GM20431 (cell line): ENCODE data around the gene SCFD1.
"Not testable (repeated sequence)": the region's sequence is repeated elsewhere in the genome, so short reads cannot be mapped to it uniquely, and the experiment has no call there.

Experiments
- in situ Hi-C: fragments of 300-500 bp; cut with MseI, MboI; formaldehyde crosslinking; loops from one replicate; pipeline ENCODE4 v1.15.0; 2020; ENCODE audit warnings: low sequenced_read_pairs; ENCODE audit not compliant: unreplicated experiment

Gene SCFD1

DNA sequence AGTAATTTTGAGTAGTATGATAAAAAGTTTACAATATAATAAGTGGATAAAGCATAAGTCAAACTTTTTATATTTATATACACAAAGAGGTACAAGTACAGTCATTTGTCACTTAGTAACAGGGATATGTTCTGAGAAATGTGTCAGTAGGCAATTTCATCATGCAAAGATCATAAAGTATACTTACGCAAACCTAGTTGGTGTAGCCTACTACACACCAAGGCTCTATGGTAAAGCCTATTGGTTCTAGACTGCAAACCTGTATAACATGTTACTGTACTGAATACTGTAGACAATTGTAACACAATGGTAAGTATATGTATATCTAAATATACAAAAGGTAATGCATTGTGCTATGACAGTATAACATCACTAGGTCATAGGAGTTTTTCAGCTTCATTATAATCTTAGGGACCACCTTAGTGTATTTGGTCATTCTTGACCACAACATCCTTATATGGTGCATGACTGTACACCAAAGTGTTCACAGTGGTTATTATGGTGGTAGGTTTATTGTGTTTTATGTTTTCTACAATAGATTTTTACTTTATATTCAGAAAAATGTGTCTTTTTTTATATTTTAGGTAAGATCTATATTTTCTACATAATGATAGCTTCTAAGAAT lies 14.9 kb upstream of the SCFD1 start:
- in situ Hi-C loops, result no loop called here

DNA sequence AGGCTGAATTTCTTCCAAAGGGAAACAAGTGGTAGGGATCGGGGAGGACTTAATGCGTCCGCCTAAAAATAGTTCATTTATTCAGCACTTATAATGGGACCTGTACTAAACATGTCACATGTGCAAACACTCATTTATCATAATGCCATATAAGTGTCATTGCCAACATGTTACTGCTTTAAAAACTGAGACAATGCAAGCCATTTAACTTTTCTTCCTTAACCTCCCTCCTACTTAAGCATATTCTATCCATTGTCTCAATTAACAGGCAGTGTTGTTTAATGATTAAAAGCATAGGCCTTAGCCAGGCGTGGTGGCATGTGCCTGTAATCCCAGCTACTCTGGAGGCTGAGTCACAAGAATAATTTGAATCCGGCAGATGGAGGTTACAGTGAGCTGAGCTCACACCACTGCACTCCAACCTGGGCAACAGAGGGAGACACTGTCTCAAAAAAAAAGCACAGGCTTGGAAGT lies 13.5 kb upstream of the SCFD1 start:
- in situ Hi-C loops, result no loop called here

DNA sequence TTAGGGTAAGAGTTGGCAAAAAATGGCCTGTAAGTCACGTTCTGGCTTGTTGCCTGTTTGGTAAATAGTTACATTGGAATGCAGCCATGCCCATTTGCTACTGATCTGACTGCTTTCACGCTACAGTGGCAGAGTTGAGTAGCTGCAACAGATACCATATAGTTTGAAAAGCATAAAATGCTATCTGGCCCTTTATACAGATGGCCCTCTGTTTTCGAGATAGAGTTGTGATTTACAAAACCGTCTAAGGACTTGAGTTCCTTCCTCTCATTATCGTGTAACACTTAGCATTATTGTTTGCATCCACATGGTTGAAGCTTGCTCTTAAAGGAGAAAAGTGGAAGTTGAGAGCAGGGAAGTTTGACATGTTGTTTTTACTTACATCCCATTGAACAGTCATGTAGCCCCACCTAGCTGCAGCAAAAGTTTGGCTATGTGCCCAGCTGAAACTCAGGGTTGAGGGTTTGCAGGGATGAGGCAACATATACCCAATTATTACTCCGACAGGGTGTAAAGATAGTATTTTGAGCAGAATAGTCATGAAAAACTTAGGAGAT lies 11.3 kb upstream of the SCFD1 start:
- in situ Hi-C loops, result no loop called here

DNA sequence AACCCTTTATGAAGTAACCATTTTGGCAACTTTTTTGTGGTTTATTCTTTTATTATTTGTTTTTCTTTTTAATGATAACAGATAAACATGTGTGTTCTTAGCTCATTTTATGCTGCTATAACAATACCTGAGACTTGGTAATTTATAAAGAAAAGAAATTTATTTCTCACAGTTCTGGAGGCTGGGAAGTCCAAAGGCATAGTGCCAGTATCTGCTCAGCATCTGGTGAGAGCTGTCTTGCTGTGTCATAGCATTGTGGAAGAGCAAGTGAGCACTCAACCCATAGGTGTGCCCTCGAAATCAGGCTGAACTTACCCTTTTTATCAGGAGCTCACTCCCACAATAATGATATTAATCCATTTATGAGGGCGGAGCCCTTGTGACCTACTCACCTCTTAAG lies 8.0 kb upstream of the SCFD1 start:
- in situ Hi-C loops, result no loop called here

DNA sequence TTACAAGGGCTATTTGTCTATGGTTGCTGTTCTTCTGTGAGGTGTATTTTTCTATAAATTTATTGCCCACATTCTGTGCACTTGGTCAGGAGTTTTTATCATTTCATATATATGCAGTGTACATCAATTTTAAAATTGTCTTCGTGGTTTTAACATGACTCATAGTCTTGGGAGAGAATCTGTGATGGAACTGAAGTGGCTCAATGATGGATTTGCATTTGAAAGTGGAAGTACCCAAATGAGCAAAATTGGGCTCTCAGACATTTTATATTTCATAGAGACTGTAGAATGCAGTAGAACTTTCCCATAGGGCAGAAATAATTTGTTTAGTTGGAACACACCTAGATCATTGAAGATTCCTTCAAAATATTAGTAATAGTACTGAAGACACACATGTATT lies 1.9 kb upstream of the SCFD1 start:
- in situ Hi-C loops, result no loop called here

DNA sequence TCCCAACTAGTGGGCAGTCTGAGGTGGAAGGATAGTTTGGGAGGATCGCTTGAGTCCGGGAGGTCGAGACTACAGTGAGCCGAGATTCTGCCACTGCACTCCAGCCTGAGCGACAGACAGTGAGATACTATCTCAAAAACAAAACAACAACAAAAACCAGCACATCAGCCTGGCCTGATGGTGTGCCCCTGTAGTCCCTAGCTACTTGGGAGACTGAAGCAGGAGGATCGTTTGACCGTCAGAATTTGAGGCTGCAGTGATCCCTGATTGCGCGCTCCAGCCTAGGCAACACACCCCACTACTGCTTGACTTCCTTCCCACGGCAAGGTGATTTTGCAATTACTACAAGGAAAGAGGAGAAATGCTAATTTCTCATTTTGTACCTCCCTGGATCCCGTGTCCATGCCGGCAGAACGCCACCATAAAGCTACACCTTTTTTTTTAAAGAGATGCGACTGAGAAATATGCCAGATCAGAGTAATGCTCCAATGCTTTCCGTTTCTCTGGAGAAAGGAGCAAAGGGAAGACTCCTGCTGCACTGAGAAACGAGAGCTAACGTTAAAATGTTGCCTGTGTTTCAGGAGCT lies 672 bp upstream of the SCFD1 start:
- in situ Hi-C loops, result no loop called here

DNA sequence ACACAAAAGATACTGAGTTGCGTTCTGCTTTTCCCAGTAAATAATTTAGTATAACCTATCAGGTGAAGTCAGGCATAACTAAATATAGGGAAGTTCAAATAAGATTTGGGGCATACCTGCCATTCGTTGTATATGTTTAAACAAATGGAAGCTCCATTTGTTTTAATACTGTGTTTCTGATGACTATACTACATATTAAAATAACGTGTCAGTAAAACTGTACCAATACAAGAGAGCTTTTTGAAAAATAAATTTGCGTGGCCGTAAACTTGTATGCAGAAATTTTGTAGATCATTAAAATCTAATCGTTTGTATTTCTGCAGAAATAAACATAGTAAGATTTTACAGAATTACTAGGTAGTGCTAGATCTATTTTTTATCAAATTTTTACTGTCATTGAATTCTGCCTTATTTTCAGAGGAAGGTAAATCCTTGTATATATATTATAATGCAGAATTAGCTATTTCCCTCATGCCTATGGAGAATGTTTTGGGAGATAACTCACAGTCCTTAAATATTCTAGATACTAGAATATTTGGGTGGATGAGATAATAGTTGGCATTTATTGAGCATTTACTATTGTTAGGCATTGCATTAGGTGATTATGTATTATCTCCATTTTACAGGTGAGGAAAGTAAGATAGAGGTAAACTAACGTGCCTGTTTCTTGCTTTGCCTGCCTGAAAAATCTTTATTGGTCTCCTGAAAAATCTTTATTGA lies 1.5 kb downstream of the SCFD1 start:
- in situ Hi-C loops, result no loop called here

DNA sequence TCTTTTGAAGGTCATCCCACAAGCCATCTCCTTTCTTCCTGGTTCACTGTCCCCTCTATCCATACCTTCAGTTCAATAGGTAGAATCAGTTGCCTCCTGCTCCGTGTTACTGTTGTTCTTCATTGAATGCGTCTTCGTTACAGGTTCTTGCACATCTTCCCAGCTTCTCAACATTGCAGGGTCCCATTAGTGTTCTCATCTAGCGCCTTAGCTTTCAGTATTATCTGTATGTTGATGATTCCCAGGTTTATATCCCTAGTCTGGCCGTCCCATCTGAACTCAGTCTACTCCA lies 2.0 kb downstream of the SCFD1 start:
- in situ Hi-C loops, result no loop called here

DNA sequence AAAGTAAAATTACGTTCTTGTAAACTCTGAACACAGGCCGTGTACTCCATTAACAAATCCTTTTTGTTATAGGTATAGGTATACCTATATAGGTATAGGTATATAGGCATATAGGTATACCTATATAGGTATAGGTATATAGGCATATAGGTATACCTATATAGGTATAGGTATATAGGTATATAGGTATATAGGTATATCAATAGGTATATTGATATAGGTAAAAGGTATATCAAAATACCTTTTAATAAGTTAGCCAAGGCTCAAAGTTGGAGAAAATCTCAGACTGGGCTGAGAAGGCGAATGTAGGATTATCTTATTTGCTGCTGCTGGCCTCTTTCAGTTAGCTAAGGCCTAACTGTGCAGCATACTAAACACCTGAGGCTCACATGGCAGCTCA lies 3.4 kb downstream of the SCFD1 start:
- in situ Hi-C loops, result no loop called here

DNA sequence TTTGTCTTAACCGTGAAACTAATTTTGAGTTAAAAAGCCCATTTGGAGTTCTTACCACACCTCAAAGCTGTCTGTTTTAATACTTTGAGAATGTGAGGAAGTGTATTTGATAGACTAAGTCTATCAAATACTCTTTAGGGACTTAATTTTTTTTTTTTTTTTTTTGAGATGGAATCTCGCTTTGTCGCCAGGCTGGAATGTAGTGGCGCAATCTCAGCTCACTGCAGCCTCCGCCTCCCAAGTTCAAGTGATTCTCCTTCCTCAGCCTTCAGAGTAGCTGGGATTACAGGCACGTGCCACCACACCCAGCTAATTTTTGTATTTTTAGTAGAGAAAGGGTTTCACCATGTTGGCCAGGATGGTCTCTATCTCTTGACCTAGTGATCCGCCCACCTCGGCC lies 7.3 kb downstream of the SCFD1 start:
- in situ Hi-C loops, result not testable (repeated sequence)

DNA sequence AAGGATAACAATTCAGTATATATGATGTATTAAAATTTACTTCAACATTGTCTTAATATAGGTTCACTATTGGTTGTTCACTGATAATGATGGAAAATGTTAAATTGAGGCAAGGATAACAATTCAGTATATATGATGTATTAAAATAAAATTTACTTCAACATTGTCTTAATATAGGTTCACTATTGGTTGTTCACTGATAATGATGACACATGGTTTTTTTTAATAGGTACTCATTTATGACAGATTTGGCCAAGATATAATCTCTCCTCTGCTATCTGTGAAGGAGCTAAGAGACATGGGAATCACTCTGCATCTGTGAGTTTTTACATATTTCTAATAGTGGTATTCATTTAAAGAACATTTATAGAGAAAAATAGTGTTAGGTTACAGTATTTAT lies 8.1 kb downstream of the SCFD1 start:
- in situ Hi-C loops, result no loop called here

DNA sequence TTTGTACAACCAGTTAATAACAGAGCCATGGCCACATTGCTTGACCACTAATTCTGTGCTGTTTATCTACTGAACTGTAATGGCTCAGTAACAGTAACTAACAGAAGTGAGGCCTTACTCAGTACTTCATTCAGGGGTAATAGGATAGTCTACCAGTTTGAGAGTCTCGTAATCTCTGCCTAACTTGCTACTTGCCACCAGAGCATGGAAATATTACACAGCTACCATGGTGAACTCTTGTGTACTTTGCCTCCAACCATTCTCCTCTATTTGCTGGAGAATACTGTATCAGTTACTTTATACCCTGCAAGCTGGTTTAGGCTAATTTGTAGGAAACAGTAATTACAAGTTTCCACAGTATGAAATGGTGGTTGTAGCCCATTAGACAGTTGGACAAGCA lies 10.6 kb downstream of the SCFD1 start:
- in situ Hi-C loops, result no loop called here

DNA sequence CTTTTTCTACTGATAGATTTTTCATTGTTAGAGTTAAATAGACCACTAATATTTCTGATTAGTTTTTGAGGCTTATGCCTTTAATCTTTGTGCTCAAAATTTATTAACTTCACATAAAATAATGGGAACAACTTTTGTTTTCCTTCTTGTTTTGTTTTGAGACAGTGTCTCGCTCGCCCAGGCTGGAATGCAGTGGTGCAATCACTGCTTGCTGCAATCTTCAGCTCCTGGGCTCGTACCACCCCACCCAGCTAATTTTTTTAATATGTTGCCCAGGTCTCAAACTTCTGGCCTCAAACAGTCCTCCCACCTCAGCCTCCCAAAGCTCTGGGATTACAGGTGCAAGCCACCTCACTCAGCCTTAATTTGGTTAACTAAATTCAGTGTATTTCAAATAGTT lies 16.8 kb downstream of the SCFD1 start:
- in situ Hi-C loops, result no loop called here

DNA sequence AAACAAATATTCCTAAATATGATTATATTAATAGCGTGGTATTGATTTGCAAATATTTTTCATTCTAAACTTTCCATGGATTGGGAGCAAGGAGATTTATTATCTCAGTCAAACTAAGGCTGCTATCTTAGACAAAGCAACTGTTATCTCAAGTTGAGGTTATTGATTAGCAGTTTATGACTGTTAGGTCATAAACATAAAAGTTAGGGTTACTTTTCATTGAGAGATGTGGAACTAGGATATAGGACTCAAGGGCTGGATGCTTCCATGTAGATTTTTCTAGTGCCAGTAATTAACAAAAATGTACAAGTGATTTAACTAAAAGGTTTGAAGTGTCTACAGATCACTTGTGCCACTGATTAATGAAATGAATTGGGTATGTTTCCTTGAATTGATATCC lies 19.1 kb downstream of the SCFD1 start:
- in situ Hi-C loops, result no loop called here

DNA sequence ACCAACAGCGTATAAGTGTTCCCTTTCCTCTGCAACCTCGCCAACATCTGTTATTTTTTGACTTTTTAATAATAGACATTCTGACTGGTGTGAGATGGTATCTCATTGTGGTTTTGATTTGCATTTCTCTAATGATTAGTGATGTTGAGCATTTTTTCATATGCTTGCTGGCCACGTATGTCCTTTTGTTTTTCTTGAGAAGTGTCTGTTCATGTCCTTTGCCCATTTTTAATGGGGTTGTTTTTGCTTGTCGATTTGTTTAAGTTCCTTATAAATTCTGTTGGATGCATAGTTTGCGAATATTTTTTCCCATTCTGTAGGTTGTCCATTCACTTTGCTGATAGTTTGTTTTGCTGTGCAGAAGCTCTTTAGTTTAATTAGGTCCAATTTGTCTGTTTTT lies 22.3 kb downstream of the SCFD1 start:
- in situ Hi-C loops, result not testable (repeated sequence)

DNA sequence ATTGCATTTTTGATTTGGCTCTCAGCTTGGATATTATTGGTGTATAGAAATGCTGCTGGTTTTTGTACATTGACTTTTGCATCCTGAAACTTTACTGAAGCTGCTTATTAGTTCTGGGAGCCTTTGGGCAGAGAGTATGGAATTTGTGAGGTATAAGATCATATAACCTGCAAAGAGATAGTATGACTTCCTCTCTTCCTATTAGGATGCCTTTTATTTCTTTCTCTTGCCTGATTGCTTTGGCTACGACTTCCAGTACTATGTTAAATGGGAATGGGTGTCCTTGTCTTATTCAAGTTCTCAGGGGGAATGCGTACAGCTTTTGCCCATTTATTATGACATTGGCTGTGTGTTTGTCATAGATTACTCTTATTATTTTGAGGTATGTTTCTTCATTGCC lies 23.5 kb downstream of the SCFD1 start:
- in situ Hi-C loops, result no loop called here

DNA sequence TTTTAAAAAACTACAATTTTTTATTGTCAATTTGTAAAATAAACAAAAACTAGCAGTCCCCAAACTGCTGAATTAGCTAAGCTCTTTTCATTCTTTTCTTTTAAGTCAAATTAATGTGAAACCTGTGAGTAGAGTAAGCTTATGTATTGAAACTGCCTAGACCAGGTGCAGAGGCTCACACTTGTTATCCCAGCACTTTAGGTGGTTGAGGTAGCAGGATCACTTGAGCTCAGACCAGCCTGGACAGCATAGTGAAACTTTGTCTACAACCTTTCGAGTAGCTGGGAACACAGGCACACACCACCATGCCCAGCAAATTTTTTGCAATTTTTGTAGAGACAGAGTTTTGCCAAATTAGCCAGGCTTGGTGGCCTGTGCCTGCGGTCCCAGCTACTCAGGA lies 26.4 kb downstream of the SCFD1 start:
- in situ Hi-C loops, result no loop called here

DNA sequence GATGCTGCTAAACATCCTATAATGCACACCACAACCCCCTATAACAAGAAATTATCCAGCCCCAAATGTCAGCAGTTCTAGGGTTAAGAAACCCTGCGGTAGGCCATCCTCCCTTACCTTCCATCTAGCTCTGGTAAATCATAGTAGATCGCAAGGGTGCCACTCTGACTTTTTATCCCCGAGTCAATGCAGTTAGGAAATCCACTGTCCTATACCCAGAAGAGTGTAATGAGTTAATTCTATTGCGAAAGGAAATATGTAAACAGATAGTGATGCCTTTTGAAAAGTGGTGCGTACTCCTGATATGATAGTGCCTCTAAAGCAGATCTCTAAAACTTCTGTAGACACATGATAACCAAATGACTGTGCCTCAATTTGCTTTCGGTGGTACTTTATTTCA lies 29.8 kb downstream of the SCFD1 start:
- in situ Hi-C loops, result no loop called here

DNA sequence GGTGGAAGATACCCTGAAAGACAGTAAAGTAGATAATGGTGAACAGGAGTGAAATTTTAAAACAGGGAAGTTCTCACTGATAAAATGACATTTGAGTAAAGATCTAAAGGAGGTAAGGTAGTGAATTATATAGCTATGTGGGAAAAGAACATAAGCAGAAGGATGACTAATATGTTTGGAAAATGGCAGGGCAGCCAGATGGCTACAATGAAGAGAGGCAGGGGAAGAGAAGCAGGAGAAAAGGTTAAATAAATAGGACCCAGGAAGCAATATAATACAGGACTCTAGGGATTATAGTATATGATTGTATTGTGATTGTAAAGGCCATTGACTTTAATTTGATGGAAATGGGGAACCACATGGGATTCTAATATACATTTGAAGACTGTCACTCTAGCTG lies 33.0 kb downstream of the SCFD1 start:
- in situ Hi-C loops, result no loop called here

DNA sequence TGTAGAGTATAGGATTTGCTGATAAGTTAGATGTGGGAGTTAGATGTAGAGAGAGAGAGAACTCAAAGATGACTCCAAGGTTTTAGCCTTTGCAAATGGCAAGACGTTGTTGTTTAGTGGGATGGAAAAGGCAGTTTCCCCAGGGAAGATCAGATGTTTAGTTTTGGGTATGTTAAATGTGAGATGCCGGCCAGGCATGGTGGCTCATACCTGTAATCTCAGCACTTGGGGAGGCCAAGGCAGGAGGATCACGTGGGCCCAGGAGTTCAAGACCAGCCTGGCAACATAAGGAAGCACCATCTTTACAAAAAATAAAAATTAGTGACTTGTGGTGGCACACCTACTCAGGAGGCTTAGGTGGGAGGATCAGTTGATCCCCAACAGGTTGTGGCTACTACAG lies 33.5 kb downstream of the SCFD1 start:
- in situ Hi-C loops, result no loop called here

DNA sequence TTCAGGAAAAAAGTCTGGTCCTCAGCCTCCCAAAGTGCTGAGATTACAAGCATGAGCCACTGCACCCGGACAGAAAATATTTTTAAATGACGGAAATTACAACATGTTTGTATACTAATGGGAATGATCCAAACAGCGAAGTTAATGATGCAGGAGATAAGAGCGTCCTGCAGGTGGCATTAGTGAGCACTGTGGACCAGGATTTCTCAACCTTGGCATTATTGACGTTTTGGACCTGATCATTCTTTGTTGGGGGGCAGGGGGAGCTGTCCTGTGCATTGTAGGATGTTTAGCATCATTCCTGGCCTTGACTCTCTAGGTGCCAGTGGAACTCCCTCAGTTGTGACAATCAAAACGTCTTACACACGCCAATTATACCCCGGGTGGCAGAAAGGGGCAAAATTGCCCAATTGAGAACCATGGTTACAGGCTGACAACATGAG lies 34.1 kb downstream of the SCFD1 start:
- in situ Hi-C loops, result no loop called here

DNA sequence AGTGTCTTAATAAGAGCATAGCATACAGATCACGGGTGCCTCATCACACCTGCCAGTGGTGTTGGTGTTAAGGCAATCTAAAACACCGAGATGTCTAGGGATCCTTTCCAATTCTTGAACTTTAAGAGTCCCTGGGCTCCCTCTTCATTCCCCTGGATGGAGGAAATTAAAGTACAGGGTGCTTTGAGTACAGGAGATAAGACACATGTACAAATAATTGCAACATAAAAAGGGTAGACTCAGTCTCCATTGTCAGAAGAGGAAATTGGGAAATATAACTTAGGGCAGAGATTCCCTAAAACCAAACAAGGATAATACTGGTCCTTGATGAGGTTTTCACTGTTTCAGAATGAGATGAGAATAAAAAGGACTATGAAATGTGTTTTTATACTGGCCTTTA lies 34.9 kb downstream of the SCFD1 start:
- in situ Hi-C loops, result no loop called here
